RWPE2 (cell line): ENCODE measurements around the gene NDUFV3.

ENCODE experiments used
- ATAC-seq: fragments of 200-7000 bp; cut with Tn5 transposase; 3 replicates; pipeline ENCODE4 v1.9.1; 2021; ENCODE audit warnings: low read depth
- DNase-seq: peaks from one replicate; pipeline ENCODE4 v3.0.0-alpha.2; 2020; ENCODE audit warnings: low spot score
- H3K27ac ChIP-seq: fragments of 450-650 bp; 2 replicates; pipeline ENCODE4 v1.5.1; 2017; ENCODE audit warnings: mild to moderate bottlenecking; ENCODE audit not compliant: poor library complexity, severe bottlenecking
- H3K27me3 ChIP-seq: fragments of 250-450 bp; sonication (Bioruptor Pico); 2 replicates; pipeline ENCODE4 v1.5.1; 2021; ENCODE audit warnings: mild to moderate bottlenecking, moderate library complexity; ENCODE audit not compliant: insufficient read depth, poor library complexity, severe bottlenecking
- H3K36me3 ChIP-seq: fragments of 250-450 bp; sonication (Bioruptor Pico); 2 replicates; pipeline ENCODE4 v1.5.1; 2020; ENCODE audit warnings: low read depth, mild to moderate bottlenecking, moderate library complexity
- H3K4me1 ChIP-seq: fragments of 250-450 bp; sonication (Bioruptor Pico); 2 replicates; pipeline ENCODE4 v1.5.1; 2021; ENCODE audit warnings: mild to moderate bottlenecking, moderate library complexity; ENCODE audit not compliant: insufficient read depth, poor library complexity, severe bottlenecking
- H3K4me3 ChIP-seq: fragments of 250-450 bp; sonication (Bioruptor Pico); 2 replicates; pipeline ENCODE4 v1.5.1; 2021; ENCODE audit warnings: mild to moderate bottlenecking, moderate library complexity; ENCODE audit not compliant: severe bottlenecking
- H3K9me3 ChIP-seq: fragments of 250-450 bp; sonication (Bioruptor Pico); 2 replicates; pipeline ENCODE4 v1.5.1; 2021; ENCODE audit warnings: mild to moderate bottlenecking, moderate library complexity; ENCODE audit not compliant: severe bottlenecking
- CTCF ChIP-seq: fragments of 450-650 bp; IDR thresholded peaks from one replicate; pipeline ENCODE4 v1.5.1; 2017; ENCODE audit warnings: mild to moderate bottlenecking, moderate library complexity; ENCODE audit not compliant: poor library complexity, severe bottlenecking

NDUFV3 gene

DNA sequence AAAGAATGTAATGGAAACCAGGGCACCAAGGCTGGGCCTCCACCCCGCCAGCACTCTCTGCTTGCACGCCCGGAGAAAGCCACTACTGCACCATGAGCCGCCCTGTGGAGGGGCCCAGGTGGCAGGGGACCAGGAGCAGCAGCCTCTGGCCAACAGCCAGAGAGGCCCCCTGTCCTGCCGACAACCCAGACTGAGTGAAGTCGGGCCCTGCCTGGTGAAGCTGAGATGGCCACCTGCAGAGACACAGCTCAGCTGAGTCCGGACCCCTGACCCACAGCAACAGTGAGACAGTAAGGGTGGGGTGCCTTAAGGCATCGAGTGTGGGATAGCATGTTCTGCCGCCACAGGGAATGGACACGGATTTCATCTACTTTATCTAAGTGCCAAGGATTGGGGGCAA, 42.6 kb upstream of the NDUFV3 start:
- H3K27me3 ChIP-seq = no peaks in the 10 kb centered on the region
- ATAC-seq = no peak
- H3K9me3 ChIP-seq = no peaks in the 10 kb centered on the region
- H3K36me3 ChIP-seq = peaks cover 76% of the 10 kb centered on the region
- no peak overlapping the region for H3K4me3 ChIP-seq
- DNase-seq = no peak
- H3K4me1 ChIP-seq = no peaks in the 10 kb centered on the region
- no peak for TF ChIP-seq CTCF
- no peak overlapping the region for H3K27ac ChIP-seq

- peaks cover 77% of the 10 kb centered on the region for H3K36me3 ChIP-seq
- H3K4me3 ChIP-seq = no peak overlapping the region
- peak; percentile 25 for TF ChIP-seq CTCF
- no peak overlapping the region for H3K27ac ChIP-seq
- DNase-seq = peak; percentile 60
- no peaks in the 10 kb centered on the region for H3K27me3 ChIP-seq
- H3K4me1 ChIP-seq = no peaks in the 10 kb centered on the region
- no peak for ATAC-seq
- H3K9me3 ChIP-seq = no peaks in the 10 kb centered on the region
Observed at GRCh38 chr21:42850866-42851391, 42.2 kb upstream of the NDUFV3 start.

DNA sequence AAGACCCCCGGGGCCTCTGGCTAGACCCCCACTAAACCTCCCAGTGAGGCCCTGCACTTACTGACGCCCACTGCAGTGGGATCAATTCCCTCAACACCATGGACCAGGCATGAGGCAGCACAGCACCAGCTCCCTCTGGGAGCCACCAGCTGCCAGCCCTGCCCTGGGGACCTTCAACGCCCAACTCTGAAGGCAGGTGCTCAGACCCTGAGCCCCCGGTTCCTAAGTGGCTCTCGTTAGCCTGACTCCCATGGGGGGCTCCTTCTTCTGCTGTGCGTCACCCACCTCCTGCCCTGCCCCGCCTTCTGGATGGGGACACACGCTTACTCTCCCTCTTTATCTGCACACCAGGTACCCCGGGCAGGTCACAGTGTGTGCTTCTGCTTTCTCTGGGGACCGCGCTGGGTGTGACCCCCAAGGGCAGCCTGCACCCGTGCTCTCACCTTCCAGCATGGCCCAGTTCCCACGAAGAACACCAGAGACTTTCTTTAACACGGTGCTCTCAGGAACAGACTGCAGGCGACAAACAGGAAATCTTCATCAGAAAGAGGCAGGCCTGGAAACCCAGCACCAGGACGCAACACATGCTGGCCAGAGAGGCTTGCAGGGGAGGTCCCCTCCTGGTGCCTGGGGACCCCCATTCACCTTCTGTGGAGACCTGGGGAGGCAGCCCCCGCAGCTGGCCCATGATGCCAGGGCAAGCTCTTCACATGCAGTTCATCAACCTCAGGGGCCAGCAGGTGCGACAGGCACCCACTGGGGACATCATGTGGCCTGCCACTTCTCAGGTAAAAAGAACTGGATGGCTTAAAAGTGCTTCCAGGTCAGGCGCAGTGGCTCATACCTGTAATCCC, 41.1 kb upstream of the NDUFV3 start:
- Histone ChIP-seq H3K27me3 (no peaks in the 10 kb centered on the region), H3K4me1 (no peaks in the 10 kb centered on the region), H3K27ac (no peak overlapping the region), H3K36me3 (peaks cover 80% of the 10 kb centered on the region), H3K9me3 (no peaks in the 10 kb centered on the region), H3K4me3 (no peak overlapping the region)
- DNase-seq = peak; percentile 51
- no peak for ATAC-seq
- no peak for TF ChIP-seq CTCF

DNA sequence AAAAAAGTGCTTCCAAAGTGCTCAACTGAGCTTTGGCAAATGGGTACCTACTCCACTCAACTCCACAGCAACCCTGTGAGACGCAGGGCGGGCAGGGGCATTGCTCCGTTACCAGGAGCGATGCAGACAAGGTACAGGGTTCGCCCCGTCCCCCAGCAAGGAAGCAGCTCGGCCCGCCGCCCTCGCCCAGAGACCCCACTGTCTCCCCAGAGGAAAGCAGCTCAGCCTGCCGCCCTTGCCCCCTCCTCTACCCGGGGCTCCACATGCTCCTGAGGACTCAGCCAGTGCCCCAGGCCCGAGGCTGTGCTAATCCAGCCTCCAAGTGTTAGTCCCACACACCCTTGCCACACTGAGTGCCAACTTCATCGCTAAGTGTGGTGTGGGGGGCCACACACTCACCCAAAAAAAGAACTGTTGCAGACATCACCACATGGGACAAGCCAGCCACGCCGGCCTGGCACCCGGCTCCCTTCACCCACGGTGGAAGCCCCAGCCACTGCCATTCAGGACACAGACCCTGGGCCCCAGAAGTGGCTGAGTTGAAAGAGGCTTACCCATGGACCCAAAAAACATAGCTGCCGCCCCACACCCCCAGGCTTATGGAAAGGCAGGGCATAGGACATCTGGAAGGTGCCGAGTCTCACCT, 40.1 kb upstream of the NDUFV3 start:
- Histone ChIP-seq H3K4me3 (no peak overlapping the region), H3K27ac (no peak overlapping the region), H3K9me3 (no peaks in the 10 kb centered on the region), H3K36me3 (peaks cover 80% of the 10 kb centered on the region), H3K4me1 (no peaks in the 10 kb centered on the region), H3K27me3 (no peaks in the 10 kb centered on the region)
- no peak for ATAC-seq
- no peak for TF ChIP-seq CTCF
- DNase-seq = peak; percentile 59
